GM12874 (cell line): ENCODE measurements around the gene SELENON.

Experiments used
- CTCF ChIP-seq: IDR thresholded peaks from 2 replicates; pipeline ENCODE4 v1.5.1; 2011; ENCODE audit warnings: low read depth, mild to moderate bottlenecking, control low read depth, low read length, moderate library complexity; ENCODE audit not compliant: insufficient read depth

The SELENON gene

DNA sequence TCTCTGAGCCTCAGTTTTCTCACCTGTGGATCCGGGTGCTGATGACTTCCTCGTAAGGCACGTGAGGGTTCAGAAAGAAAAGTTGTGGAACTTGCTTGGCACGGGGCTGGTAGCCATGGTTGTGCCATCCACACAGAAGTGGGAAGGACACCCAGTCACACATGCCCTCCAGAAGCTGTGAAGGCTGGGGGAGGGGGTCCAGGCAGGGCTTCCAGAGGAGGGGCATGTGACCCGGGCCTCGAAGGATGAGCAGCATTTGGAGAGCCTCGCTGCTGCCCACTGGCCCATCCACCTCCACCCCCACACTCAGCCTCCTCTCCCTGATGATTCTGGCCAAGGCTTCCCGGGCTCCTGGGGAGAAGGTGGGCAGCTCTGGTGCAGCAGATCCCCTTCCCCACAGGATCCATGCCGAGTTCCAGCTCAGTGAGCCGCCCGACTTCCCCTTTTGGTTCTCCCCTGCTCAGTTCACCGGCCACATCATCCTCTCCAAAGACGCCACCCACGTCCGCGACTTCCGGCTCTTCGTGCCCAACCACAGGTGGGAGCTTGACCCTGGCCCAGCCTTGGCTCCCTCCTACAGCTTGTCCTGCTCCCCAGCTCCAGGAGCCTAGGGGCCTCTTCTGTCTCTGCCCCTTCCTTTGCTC lies 9.4 kb downstream of the SELENON start:
- TF ChIP-seq CTCF: no peak

DNA sequence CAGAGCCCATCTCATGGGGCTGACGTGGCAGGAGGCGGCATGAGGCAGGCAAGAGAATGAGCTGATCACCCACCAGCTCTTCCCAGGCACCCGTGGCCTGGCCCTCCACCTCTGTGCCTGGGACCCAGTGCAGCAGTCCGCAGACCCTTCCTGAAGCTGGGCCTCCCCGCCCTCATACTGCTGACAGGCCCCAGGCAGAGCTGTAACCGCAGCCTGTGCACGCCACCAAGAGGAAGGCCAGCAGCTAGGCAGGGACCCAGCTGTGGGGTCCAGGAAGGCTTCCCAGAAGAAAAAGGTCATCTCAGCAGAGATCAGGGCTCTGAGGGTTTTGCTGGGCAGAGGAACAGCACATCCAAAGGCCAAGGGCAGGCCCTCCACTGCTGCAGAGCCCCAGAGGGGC lies 9.9 kb downstream of the SELENON start:
- TF ChIP-seq CTCF: no peak

GRCh38 chr1:25810341-25811299 lies 10.6 kb downstream of the SELENON start:
- peak; percentile 96 for TF ChIP-seq CTCF

DNA sequence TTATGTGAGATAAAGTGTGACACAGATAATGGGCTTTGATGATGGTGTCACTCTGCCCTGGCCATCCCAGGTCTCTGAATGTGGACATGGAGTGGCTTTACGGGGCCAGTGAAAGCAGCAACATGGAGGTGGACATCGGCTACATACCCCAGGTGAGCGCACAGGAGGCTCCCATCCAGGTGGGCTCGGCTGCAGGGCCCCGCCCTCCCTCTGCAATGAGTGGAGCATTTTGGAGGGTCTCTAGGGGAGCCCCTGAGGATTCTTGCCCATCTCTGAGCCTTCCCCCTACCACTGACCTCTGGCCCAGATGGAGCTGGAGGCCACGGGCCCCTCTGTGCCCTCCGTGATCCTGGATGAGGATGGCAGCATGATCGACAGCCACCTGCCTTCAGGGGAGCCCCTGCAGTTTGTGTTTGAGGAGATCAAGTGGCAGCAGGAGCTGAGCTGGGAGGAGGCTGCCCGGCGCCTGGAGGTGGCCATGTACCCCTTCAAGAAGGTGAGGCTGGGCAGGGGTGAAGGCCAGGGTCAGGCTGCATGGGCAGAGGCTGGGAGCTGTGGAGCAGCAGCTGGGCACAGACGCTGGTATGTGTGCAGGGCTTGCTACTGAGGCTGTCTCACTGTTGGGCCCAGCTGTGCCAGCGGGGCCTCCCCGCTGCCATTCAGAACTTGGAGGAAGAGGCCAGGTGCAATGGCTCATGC lies 11.5 kb downstream of the SELENON start:
- TF ChIP-seq CTCF: no peak

DNA sequence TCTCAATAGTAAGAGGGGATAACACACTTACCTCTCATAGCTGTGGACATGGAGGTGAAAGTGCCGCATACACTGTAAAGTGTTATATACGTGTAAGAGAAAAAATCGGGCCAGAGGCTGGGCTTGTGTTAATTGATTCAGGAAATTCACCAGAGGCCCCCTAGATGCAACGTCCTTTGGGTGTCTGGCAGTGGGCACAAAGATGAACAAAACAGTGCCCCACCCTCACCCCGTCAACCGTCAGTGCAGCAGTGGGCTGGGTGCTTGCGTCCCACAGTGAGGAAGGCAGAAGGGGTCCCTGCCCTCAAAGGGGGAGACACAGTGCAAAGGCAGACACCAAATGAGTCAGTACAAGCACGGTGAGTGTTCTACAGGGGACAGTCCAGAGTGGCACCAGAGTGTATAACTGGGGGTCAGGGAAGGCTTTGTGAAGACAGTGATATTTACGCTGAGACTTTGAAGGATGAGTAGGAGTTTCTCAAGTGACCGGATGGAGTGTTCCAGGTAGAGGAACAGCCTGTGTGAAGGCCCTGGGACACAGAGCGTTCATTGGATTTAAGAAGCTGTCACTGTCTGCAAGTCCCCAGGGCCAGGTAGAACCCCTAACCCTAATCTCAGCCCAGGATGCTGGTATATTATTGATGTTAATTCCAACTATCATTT lies 13.2 kb downstream of the SELENON start:
- TF ChIP-seq CTCF: no peak

- TF ChIP-seq CTCF: 0 out of 2 replicates have a peak, but pooled peaks have one; percentile 10
These were observed 13.9 kb downstream of the SELENON start for GRCh38 chr1:25813734-25814471.
